BLaER1 treated with 17β-estradiol and CSF1 and Interleukin-3, amounts not matched to agents 10 nM and 100 nM (cell line): ENCODE data around the gene EIF6.
A peak's percentile ranks its signal among the peaks of the same experiment; 100 is the strongest.

Experiments used
- H3K27ac ChIP-seq, 11 experiments: shearing (Covaris generic); formaldehyde crosslinking; 2 replicates each; pipeline ENCODE4 v1.8.1; 2022
- H3K27me3 ChIP-seq, 11 experiments: shearing (Covaris generic); formaldehyde crosslinking; 2 replicates each; pipeline ENCODE4 v1.8.1; 2022
- H3K36me3 ChIP-seq, 11 experiments: shearing (Covaris generic); formaldehyde crosslinking; 2 replicates each; pipeline ENCODE4 v1.8.1; 2022
- H3K4me1 ChIP-seq, 10 experiments: shearing (Covaris generic); formaldehyde crosslinking; 2 replicates each; pipeline ENCODE4 v1.8.1; 2022
- H3K4me2 ChIP-seq, 11 experiments: shearing (Covaris generic); formaldehyde crosslinking; 2 replicates each; pipeline ENCODE4 v1.8.1; 2022
- H3K4me3 ChIP-seq, 10 experiments: shearing (Covaris generic); formaldehyde crosslinking; 2 replicates each; pipeline ENCODE4 v1.8.1; 2022
- H3K9ac ChIP-seq, 11 experiments: shearing (Covaris generic); formaldehyde crosslinking; 2 replicates each; pipeline ENCODE4 v1.8.1; 2022
- H3K9me3 ChIP-seq, 11 experiments: shearing (Covaris generic); formaldehyde crosslinking; replicated peaks in 1 of 11; 2 replicates each; pipeline ENCODE4 v1.8.1; 2022
- H4K20me1 ChIP-seq, 11 experiments: shearing (Covaris generic); formaldehyde crosslinking; 2 replicates each; pipeline ENCODE4 v1.8.1; 2022
- Cebpa-rat ChIP-seq, 11 experiments: shearing (Covaris generic); IDR thresholded peaks; 2 replicates each; pipeline ENCODE4 v1.8.1; 2022

The EIF6 gene

DNA sequence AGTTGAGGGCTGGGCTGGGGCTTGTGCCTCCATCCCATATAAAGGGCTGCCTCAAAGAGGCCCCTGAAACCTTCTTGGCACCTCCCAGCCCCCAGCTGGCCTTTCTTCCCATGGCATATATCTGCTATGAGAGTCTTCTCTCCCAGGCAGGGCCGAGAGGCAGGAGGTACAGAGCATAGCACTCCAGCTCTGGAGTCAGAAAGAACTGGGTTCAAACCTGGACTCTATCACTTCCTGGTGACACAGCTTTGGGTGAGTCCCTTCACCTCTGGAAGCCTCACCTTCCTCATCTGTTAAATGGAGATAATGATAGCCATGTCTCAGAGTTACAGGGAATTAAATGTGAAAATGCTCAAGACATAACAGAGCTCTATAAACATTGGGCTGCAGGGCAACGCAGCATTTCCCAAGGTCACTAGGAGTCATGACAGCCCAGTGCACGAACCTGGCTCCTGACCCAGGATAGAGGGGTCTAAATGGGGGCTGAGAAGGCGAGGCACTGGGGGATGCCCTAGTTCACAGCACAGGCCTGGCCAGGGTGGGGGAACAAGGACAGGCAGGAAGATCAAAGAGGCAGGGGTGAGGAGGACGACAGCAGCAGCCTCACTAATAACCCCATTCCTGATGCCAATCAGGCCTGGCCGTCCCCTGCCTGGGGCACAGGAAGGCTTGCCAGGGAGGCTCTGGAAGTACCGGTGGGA is 5.8 kb upstream of the EIF6 start:
- Histone ChIP-seq H3K4me2 (no peak overlapping the region), H4K20me1 (peaks cover 0 to 7% (median 0%) of the 10 kb centered on the region in 11 experiments; a peak in 1 of 22 replicates), H3K27me3 (no peaks in the 10 kb centered on the region), H3K9ac (no peak overlapping the region), H3K27ac (no peak overlapping the region), H3K9me3 (no peaks in the 10 kb centered on the region), H3K4me3 (no peak overlapping the region), H3K36me3 (no peaks in the 10 kb centered on the region), H3K4me1 (peaks cover 0 to 1% (median under 1%) of the 10 kb centered on the region in 10 experiments; a peak in 4 of 20 replicates)
- TF ChIP-seq Cebpa-rat (IDR thresholded peaks at IDR 0.05) = no peak

DNA sequence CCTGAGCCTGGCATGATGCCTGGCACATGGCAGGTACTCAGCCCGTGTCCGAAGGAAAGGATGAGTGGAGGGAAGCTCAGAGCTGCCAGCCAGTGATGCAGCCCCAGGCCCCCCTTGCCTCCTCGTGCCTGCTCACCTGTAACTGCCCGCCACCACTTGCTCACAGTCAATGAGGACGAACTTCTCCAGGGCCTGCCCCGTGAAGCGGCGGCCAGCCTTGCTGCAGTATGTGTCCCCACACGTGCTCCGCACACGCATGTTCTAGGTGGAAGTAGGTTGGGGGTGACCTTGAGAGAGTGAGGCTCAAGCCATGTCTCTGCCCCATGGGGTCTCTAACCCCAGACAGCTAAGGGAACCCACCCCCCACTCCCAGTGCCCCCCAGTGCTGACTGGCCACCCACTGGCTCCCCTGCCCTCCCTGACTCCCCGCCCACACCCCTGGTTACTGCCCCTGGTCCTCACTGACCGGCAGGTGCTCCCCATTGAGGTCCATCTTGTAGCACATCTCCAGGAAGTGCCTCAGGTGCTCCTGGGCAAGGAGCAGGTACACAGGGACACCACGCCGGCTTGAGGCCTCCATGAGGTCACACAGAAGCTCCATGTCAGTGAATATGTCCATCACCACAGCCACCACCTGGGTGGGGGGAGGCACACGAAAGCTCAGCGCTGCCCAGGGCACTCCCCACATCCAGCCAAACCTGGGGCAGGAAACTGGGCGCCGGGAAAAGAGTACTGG is 3.9 kb upstream of the EIF6 start:
- TF ChIP-seq Cebpa-rat (IDR thresholded peaks at IDR 0.05) = no peak
- Histone ChIP-seq H3K27ac (no peak overlapping the region), H3K4me1 (peaks cover 3 to 10% (median 8%) of the 10 kb centered on the region in 10 experiments), H3K27me3 (no peaks in the 10 kb centered on the region), H3K9ac (0 out of 22 replicates have a peak overlapping the region, but pooled peaks of 1 of the 11 experiments have one; percentile 22), H3K4me2 (no peak overlapping the region), H3K36me3 (peaks cover 0 to 1% (median 0%) of the 10 kb centered on the region in 11 experiments; a peak in 5 of 22 replicates), H3K9me3 (no peaks in the 10 kb centered on the region), H3K4me3 (no peak overlapping the region), H4K20me1 (peaks cover 0 to 8% (median 2%) of the 10 kb centered on the region in 11 experiments; a peak in 10 of 22 replicates)

DNA sequence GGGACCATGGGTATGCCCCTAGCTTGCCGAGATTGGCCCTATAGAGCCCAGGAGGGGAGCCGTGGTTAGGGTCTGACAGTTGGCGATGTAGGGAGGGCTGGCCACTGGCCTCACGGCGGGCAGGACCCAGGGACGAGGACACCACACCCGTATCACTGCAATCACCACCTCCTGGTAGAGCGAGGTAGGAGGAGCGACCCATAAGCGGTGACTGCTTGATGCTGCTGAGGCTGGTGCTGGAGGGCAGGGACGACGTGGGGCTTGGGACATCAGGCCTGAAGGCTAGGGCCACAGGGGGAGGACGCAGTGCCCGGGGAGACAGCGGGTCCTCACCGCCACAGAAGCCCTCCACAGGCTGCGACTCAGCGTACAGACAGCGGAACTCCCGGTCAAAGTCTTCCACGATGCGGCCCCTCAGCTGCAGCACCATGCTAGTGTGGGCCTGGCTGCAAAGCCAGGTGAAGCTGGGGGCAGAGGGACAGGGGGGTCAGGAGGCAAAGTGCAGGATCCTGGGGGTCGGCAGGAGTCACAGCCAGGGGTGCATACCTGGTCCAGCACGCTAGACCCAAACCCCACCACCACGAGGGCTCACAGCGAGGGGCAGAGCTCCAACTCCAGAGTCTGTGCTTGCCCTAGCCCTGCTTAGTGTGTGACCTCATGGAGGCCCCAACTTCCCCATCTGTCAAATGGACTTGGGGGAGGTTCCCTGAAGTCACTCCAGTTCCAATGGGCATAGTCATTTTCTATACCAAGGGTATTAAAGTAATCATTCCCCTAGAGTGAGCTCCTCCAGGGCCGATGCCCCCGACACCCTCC is 3.1 kb upstream of the EIF6 start:
- no peak for TF ChIP-seq Cebpa-rat (IDR thresholded peaks at IDR 0.05)
- Histone ChIP-seq H3K4me1 (peaks cover 10 to 18% (median 16%) of the 10 kb centered on the region in 10 experiments), H3K36me3 (peaks cover 0 to 9% (median 6%) of the 10 kb centered on the region in 11 experiments; a peak in 16 of 22 replicates), H3K4me3 (no peak overlapping the region), H3K9ac (no peak overlapping the region), H3K4me2 (no peak overlapping the region), H3K27ac (no peak overlapping the region), H4K20me1 (peaks cover 0 to 16% (median 9%) of the 10 kb centered on the region in 11 experiments; a peak in 12 of 22 replicates), H3K27me3 (no peaks in the 10 kb centered on the region), H3K9me3 (no peaks in the 10 kb centered on the region)

DNA sequence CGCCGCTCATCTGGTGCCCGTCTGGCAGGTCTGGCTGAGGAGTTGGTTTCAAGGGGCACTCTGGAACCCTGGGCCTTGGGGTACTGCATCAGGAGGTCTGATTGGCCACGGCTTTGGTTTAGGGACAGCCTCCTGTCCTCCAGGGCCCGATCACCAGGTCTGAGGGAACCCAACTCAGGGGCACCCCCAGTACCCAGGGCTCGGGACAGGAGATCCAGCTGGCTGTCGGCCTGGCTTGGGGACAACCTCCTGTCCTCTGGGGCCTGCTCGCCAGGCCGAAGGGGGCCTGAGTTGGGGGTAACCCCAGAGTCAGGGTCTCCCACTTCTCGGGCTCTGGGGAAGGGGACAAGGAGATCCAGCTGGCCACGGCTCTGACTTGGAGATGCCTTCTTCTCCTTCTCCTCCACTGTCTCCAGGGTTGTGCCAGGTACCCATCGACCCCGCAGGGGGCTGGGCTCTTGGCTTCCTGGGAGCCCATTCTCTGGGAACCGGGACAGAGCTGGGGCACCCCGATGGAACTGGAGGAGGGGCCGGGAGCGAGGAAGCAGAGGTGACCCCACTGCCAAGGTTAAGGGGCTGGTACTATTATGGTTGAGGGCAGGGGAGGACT is 2.4 kb upstream of the EIF6 start:
- Histone ChIP-seq H4K20me1 (peaks cover 0 to 23% (median 9%) of the 10 kb centered on the region in 11 experiments; a peak in 13 of 22 replicates), H3K9ac (no peak overlapping the region), H3K27ac (no peak overlapping the region), H3K9me3 (no peaks in the 10 kb centered on the region), H3K27me3 (no peaks in the 10 kb centered on the region), H3K4me3 (no peak overlapping the region), H3K36me3 (peaks cover 3 to 16% (median 13%) of the 10 kb centered on the region in 11 experiments; a peak in 18 of 22 replicates), H3K4me1 (peaks cover 14 to 22% (median 19%) of the 10 kb centered on the region in 10 experiments), H3K4me2 (no peak overlapping the region)
- no peak for TF ChIP-seq Cebpa-rat (IDR thresholded peaks at IDR 0.05)

DNA sequence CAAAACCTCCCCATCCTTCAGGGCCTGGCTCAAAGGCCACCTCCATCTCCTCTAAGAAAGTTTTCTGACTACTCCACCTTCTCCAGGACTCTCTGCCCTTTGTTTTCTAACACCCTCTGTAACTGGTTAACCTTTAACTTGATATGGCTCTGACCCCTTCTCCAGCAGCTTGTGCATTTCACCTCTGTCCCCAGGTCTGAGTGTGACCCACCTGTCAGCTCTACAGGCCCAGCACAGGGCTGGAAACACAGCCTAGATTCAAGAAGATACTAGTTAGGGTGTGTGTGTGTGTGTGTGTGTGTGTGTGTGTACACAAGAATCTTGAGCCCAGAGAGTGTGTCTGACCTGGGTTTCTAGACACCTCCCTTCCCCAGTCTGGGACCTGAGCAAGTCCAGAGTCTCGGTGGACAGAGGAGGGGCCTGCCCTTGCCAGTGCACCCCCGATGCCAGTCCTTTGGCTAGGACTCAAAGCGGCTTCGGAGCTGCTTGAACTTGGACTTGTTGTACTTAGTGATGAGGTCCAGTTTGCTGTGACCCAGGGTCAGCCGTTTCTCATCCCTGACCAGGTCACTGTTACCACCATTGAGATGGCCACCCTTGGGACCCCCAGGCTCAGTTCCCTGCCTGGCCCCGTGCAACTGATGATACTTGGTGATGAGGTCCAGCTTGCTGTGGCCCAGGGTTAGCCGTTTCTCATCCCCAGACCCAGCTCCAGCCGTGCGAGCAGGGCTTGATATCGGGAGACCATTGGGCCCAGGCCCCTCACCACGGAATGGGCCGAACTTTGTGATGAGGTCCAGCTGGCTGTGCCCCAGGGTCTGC is 1.7 kb upstream of the EIF6 start:
- TF ChIP-seq Cebpa-rat (IDR thresholded peaks at IDR 0.05) = no peak
- Histone ChIP-seq H4K20me1 (peaks cover 0 to 29% (median 12%) of the 10 kb centered on the region in 11 experiments; a peak in 14 of 22 replicates), H3K9ac (no peak overlapping the region), H3K9me3 (no peaks in the 10 kb centered on the region), H3K4me3 (no peak overlapping the region), H3K36me3 (peaks cover 9 to 23% (median 20%) of the 10 kb centered on the region in 11 experiments; a peak in 21 of 22 replicates), H3K4me2 (no peak overlapping the region), H3K27ac (no peak overlapping the region), H3K4me1 (peaks cover 14 to 25% (median 19%) of the 10 kb centered on the region in 10 experiments), H3K27me3 (no peaks in the 10 kb centered on the region)

DNA sequence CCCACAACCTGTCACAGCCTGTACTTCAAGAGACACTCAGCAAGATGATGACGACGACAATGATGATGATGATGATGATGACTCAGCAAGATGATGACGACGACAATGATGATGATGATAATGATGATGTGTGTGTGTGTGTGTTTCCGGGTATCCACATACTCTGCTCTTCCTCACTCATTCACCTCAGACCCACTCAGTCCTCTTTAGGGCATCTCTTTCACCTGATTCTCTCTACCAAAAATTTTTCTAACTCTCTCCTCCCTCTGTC is 1.2 kb upstream of the EIF6 start:
- no peaks in the 10 kb centered on the region for H3K9me3 ChIP-seq
- peaks cover 0 to 34% (median 17%) of the 10 kb centered on the region in 11 experiments; a peak in 15 of 22 replicates for H4K20me1 ChIP-seq
- no peak for TF ChIP-seq Cebpa-rat (IDR thresholded peaks at IDR 0.05)
- H3K4me1 ChIP-seq = peaks cover 14 to 26% (median 19%) of the 10 kb centered on the region in 10 experiments
- peaks cover 13 to 29% (median 26%) of the 10 kb centered on the region in 11 experiments for H3K36me3 ChIP-seq
- H3K27ac ChIP-seq = no peak overlapping the region
- H3K27me3 ChIP-seq = no peaks in the 10 kb centered on the region
- H3K4me2 ChIP-seq = no peak overlapping the region
- H3K4me3 ChIP-seq = no peak overlapping the region
- H3K9ac ChIP-seq = no peak overlapping the region

DNA sequence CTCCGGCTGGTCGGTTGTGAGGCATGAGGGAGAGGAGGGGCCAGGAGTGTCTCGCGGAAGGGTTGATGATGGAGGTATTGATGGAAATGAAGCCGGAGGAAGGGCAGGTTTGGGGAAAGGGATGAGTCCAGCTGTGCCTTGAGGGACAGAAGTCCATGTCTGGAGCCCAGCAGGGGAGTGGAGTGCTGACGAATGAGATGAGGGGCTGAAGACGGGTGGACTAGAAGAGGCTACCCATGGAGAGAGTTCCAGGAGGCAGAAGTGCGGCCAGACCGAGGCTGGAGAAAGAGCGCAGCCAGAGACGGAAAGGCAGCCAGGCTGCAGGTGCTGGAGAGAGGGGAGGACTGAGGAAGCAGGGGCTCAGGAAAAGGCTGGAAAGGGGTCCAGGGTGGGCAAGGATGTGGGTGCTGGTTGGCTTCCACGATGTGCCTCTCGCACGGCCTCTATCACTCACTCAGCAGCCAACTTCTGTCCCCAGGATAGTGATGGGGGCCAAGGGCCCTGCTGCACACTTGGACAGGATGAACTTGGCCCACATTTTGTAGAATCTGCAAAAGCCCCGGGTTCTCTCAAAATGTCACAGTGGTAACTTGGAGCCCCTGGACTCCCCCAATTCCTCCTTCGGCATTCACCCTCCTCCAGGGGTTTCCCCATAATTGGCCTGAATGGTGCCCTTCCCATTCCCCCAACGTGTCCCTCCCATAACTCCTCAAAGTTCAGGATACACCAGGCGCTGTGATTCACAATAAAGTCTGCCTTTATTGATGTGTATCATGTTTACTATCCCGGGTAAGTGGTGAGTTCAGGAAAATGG is 627 bp upstream of the EIF6 start:
- Histone ChIP-seq H3K4me2 (peak overlapping the region; percentile 86 to 99 (median 96)), H3K9me3 (no peaks in the 10 kb centered on the region), H3K4me1 (peaks cover 14 to 32% (median 19%) of the 10 kb centered on the region in 10 experiments), H3K4me3 (peak overlapping the region; percentile 74 to 99 (median 94)), H3K9ac (peak overlapping the region; percentile 86 to 96 (median 93)), H3K27ac (peak overlapping the region; percentile 75 to 92 (median 86); a peak in 21 of 22 replicates), H3K27me3 (no peaks in the 10 kb centered on the region), H4K20me1 (peaks cover 0 to 40% (median 23%) of the 10 kb centered on the region in 11 experiments; a peak in 16 of 22 replicates), H3K36me3 (peaks cover 18 to 34% (median 31%) of the 10 kb centered on the region in 11 experiments)
- TF ChIP-seq Cebpa-rat (IDR thresholded peaks at IDR 0.05) = no peak
